ENCODE results near the gene SLC38A11. TPM values are rescaled to one million over a fixed set of nuclear protein-coding genes. Genes with fewer than 3 reads are reported as not detected.
A peak's percentile ranks its signal among the peaks of the same experiment; 100 is the strongest.

SLC38A11 gene
- total and polyA plus RNA-seq, 2 of the 13 experiments (the other 11 are each of a cell fraction or from before 2014, with no cell fraction given): 14.0 to 14.3 TPM

DNA sequence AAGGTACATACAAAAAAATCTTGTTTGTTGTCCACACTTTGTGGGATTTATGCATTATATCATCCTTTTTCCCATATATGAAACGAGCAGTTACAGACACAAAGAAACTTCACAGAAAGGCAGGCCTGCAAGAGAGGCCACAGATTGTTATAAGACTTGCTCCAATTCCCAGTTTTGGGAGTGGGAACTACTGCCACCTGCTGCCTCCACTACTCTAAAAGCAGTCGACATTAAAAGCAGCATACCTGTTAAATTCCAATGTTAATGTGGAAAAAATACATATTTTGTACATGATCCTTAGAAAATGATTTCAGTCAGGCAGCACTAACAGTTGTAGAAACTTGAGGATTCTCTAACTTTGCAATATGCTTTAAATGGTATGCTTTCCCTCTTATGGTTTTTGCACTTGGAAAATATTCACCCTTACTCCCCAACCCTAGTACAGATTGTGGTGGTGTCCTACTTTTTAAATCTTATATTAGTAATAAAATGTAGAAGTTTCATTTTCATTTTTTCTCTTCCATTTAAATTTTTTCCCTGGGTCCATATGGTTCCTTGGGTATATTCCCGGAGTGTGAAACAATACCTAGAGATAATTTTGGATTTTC lies 37.9 kb downstream of the SLC38A11 start (continued):
- TF ChIP-seq SRSF4 (IDR thresholded peaks at IDR 0.05; ENCODE audit: low read depth, low read length, poor library complexity, severe bottlenecking) (no peak), PHF21A (CRISPR knock-in tag; IDR thresholded peaks at IDR 0.05) (no peak), IRF2 (CRISPR knock-in tag; IDR thresholded peaks at IDR 0.05) (peak; percentile 70), ZFYVE20 (CRISPR knock-in tag; IDR thresholded peaks at IDR 0.05; ENCODE audit: borderline replicate concordance, low read depth) (no peak), TCF12 (IDR thresholded peaks at IDR 0.05) (no peak), TCF12 (CRISPR knock-in tag; IDR thresholded peaks at IDR 0.05) (no peak), SOX5 (CRISPR knock-in tag; IDR thresholded peaks at IDR 0.05; ENCODE audit: borderline replicate concordance) (peak; percentile 37; the same call in 1 of the 2 replicates), ZNF563 (CRISPR knock-in tag; IDR thresholded peaks at IDR 0.05) (no peak), SMYD3 (CRISPR knock-in tag; IDR thresholded peaks at IDR 0.05) (no peak), ZNF24 (IDR thresholded peaks at IDR 0.05) (0 out of 2 replicates have a peak, but pooled peaks have one; percentile 25), MTA1 (CRISPR knock-in tag; IDR thresholded peaks at IDR 0.05; ENCODE audit: borderline replicate concordance) (no peak)
- TF ChIP-seq, protein P1, sequence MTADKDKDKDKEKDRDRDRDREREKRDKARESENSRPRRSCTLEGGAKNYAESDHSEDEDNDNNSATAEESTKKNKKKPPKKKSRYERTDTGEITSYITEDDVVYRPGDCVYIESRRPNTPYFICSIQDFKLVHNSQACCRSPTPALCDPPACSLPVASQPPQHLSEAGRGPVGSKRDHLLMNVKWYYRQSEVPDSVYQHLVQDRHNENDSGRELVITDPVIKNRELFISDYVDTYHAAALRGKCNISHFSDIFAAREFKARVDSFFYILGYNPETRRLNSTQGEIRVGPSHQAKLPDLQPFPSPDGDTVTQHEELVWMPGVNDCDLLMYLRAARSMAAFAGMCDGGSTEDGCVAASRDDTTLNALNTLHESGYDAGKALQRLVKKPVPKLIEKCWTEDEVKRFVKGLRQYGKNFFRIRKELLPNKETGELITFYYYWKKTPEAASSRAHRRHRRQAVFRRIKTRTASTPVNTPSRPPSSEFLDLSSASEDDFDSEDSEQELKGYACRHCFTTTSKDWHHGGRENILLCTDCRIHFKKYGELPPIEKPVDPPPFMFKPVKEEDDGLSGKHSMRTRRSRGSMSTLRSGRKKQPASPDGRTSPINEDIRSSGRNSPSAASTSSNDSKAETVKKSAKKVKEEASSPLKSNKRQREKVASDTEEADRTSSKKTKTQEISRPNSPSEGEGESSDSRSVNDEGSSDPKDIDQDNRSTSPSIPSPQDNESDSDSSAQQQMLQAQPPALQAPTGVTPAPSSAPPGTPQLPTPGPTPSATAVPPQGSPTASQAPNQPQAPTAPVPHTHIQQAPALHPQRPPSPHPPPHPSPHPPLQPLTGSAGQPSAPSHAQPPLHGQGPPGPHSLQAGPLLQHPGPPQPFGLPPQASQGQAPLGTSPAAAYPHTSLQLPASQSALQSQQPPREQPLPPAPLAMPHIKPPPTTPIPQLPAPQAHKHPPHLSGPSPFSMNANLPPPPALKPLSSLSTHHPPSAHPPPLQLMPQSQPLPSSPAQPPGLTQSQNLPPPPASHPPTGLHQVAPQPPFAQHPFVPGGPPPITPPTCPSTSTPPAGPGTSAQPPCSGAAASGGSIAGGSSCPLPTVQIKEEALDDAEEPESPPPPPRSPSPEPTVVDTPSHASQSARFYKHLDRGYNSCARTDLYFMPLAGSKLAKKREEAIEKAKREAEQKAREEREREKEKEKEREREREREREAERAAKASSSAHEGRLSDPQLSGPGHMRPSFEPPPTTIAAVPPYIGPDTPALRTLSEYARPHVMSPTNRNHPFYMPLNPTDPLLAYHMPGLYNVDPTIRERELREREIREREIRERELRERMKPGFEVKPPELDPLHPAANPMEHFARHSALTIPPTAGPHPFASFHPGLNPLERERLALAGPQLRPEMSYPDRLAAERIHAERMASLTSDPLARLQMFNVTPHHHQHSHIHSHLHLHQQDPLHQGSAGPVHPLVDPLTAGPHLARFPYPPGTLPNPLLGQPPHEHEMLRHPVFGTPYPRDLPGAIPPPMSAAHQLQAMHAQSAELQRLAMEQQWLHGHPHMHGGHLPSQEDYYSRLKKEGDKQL (CRISPR knock-in tag; IDR thresholded peaks at IDR 0.05; ENCODE audit: low read depth): no peak
- TF ChIP-seq, protein P2, sequence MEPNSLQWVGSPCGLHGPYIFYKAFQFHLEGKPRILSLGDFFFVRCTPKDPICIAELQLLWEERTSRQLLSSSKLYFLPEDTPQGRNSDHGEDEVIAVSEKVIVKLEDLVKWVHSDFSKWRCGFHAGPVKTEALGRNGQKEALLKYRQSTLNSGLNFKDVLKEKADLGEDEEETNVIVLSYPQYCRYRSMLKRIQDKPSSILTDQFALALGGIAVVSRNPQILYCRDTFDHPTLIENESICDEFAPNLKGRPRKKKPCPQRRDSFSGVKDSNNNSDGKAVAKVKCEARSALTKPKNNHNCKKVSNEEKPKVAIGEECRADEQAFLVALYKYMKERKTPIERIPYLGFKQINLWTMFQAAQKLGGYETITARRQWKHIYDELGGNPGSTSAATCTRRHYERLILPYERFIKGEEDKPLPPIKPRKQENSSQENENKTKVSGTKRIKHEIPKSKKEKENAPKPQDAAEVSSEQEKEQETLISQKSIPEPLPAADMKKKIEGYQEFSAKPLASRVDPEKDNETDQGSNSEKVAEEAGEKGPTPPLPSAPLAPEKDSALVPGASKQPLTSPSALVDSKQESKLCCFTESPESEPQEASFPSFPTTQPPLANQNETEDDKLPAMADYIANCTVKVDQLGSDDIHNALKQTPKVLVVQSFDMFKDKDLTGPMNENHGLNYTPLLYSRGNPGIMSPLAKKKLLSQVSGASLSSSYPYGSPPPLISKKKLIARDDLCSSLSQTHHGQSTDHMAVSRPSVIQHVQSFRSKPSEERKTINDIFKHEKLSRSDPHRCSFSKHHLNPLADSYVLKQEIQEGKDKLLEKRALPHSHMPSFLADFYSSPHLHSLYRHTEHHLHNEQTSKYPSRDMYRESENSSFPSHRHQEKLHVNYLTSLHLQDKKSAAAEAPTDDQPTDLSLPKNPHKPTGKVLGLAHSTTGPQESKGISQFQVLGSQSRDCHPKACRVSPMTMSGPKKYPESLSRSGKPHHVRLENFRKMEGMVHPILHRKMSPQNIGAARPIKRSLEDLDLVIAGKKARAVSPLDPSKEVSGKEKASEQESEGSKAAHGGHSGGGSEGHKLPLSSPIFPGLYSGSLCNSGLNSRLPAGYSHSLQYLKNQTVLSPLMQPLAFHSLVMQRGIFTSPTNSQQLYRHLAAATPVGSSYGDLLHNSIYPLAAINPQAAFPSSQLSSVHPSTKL (CRISPR knock-in tag; IDR thresholded peaks at IDR 0.05): peak; percentile 67; the same call in 1 of the 2 replicates
- TF ChIP-seq, protein P3, sequence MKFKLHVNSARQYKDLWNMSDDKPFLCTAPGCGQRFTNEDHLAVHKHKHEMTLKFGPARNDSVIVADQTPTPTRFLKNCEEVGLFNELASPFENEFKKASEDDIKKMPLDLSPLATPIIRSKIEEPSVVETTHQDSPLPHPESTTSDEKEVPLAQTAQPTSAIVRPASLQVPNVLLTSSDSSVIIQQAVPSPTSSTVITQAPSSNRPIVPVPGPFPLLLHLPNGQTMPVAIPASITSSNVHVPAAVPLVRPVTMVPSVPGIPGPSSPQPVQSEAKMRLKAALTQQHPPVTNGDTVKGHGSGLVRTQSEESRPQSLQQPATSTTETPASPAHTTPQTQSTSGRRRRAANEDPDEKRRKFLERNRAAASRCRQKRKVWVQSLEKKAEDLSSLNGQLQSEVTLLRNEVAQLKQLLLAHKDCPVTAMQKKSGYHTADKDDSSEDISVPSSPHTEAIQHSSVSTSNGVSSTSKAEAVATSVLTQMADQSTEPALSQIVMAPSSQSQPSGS (CRISPR knock-in tag; IDR thresholded peaks at IDR 0.05): peak; percentile 58; the same call in 1 of the 2 replicates
- TF ChIP-seq, protein P4, sequence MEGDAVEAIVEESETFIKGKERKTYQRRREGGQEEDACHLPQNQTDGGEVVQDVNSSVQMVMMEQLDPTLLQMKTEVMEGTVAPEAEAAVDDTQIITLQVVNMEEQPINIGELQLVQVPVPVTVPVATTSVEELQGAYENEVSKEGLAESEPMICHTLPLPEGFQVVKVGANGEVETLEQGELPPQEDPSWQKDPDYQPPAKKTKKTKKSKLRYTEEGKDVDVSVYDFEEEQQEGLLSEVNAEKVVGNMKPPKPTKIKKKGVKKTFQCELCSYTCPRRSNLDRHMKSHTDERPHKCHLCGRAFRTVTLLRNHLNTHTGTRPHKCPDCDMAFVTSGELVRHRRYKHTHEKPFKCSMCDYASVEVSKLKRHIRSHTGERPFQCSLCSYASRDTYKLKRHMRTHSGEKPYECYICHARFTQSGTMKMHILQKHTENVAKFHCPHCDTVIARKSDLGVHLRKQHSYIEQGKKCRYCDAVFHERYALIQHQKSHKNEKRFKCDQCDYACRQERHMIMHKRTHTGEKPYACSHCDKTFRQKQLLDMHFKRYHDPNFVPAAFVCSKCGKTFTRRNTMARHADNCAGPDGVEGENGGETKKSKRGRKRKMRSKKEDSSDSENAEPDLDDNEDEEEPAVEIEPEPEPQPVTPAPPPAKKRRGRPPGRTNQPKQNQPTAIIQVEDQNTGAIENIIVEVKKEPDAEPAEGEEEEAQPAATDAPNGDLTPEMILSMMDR (CRISPR knock-in tag; IDR thresholded peaks at IDR 0.05): peak; percentile 90

Measured in HepG2 (cell line).